Heart right ventricle (tissue), 16 donors: ENCODE results near the gene ATXN1. TPM values are rescaled to one million over a fixed set of nuclear protein-coding genes. Genes with fewer than 3 reads are reported as not detected.
A peak's percentile ranks its signal among the peaks of the same experiment; 100 is the strongest.

Experiments used
- ATAC-seq, 8 donors: fragments of 200-7000 bp; cut with Tn5 transposase; one replicate each; pipeline ENCODE4 v1.9.1; 2020; ENCODE audit warnings: mild to moderate bottlenecking in 8 of 8, moderate library complexity in 8 of 8, moderate number of reproducible peaks in 1 of 8
- DNase-seq, 2 donors: peaks; one replicate each; pipeline ENCODE4 v3.0.0-alpha.2; 2020
- H3K27ac ChIP-seq, 10 donors: fragments of 200-600 bp; sonication (generic) in 2 of 10; one replicate each; pipeline versions ENCODE4 v1.5.0 to v1.8.0; 2020 to 2022; ENCODE audit warnings: mild to moderate bottlenecking in 3 of 10
- H3K27me3 ChIP-seq, 7 donors: fragments of 200-600 bp; one replicate each; pipeline ENCODE4 v1.8.0; 2021 to 2022; ENCODE audit warnings: mild to moderate bottlenecking in 2 of 7
- H3K36me3 ChIP-seq, 9 donors: fragments of 200-600 bp; sonication (generic) in 1 of 9; one replicate each; pipeline versions ENCODE4 v1.5.0 to v1.8.0; 2020 to 2022; ENCODE audit warnings: mild to moderate bottlenecking in 2 of 9
- H3K4me1 ChIP-seq, 9 donors: fragments of 200-600 bp; sonication (generic) in 1 of 9; one replicate each; pipeline versions ENCODE4 v1.5.0 to v1.8.0; 2020 to 2022; ENCODE audit warnings: mild to moderate bottlenecking in 4 of 9
- H3K4me3 ChIP-seq, 10 donors: fragments of 200-600 bp; sonication (generic) in 2 of 10; one replicate each; pipeline versions ENCODE4 v1.5.0 to v1.8.0; 2020 to 2022; ENCODE audit warnings: mild to moderate bottlenecking in 7 of 10, moderate library complexity in 2 of 10
- H3K9me3 ChIP-seq, 11 donors: fragments of 200-600 bp in 10 of 11; sonication (generic) in 2 of 11; one replicate each; pipeline versions ENCODE4 v1.5.0 to v1.8.0; 2013 to 2022; ENCODE audit warnings: mild to moderate bottlenecking in 2 of 11, control low read depth in 1 of 11, moderate library complexity in 1 of 11
- CTCF ChIP-seq, 9 donors: fragments of 200-600 bp; sonication (generic) in 2 of 9; IDR thresholded peaks; one replicate each; pipeline versions ENCODE4 v1.5.0 to v1.8.0; 2021 to 2022; ENCODE audit warnings: antibody characterized with exemption in 9 of 9, mild to moderate bottlenecking in 5 of 9, moderate library complexity in 1 of 9
- WGBS, 2 donors: extraction: QIAGEN DNeasy Blood & Tissue Kit; methylation state at CpG; one replicate each; pipeline ENCODE4 v1.1.7; 2013; ENCODE audit warnings: inconsistent platforms in 1 of 2; 5-methylcytosine and 5-hydroxymethylcytosine counted together
- intact Hi-C, 10 donors: fragments of 100-400 bp; cut with DNase I; formaldehyde crosslinking; loops; one replicate each; pipeline versions ENCODE4 v1.11.1 to v1.14.2; 2022
- polyA plus RNA-seq, 2 donors: library from polyadenylated mRNA; stranded (reverse); fragments of 200-250 nt; gene quantifications; one replicate each; pipeline ENCODE4 v1.2.3, GENCODE V29; 2013
- total RNA-seq, 10 donors: library from RNA; stranded (reverse); fragmentation: NEBNext Ultra II Directional in 3 of 10; extraction: Animal tissue kit (Norgen Biotek cat#: 25700) in 3 of 10; gene quantifications; one replicate each; pipeline versions ENCODE4 v1.2.1 to v1.2.4, GENCODE V29; 2021 to 2023
- donor health status: Arrhythmogenic right ventricular cardiomyopathy.
- donor health status: ischemic (EF 13 %, LVEDD 7.1; RV severe dilation, severe dysfunction).
- donor health status: healthy with polysubstance abuse.
- donor health status: DM: no; HTN: yes; CAD: no.
- donor health status: DM: no; HTN: no; CAD: no.
- donor health status: ischemic (EF 25% LVEDD 6.9; RV normal size, moderate dysfunction).
- donor health status: ischemic (EF 25% LVEDD 5.7; RV mildly dilated, moderate dysfunction).
- donor health status: healthy.
- donor health status: DM: yes; HTN: yes; CAD: no.
- donor health status: Ischemic cardiomyopathy.
- donor health status: ischemic (EF 35%, LVEDD 5.7; RV mildly dilated, moderate dysfunction).
- donor health status: nonischemic (EF 11% LVEDD 7.7; RV severe dilation, severe dysfunction).
- donor health status: DM: yes; HTN: yes; CAD: no.
- donor health status: PGD.
- donor health status: ischemic (EF 29% LVEDD 5.4; RV normal size, mild dysfunction).
- donor health status: nonischemic (EF 23%, LVEDD 6.1; RV moderate dilation, normal function).

The ATXN1 gene
- total and polyA plus RNA-seq, 12 donors, result 4.1 to 46.5 (median 40.3) TPM

- ATAC-seq (peak in 7 of 8 donors; percentile 42 to 81 (median 67)), DNase-seq (peak in 1 of 2 donors; percentile 25)
- 63% methylated on average over 4 of the region's 4 CpGs for WGBS, 2 donors
- Histone ChIP-seq H3K4me1 (peaks cover 4 to 44% (median 38%) of the 10 kb centered on the region in 9 donors), H3K27ac (no peak overlapping the region), H3K27me3 (no peaks in the 10 kb centered on the region), H3K4me3 (no peak overlapping the region), H3K36me3 (no peaks in the 10 kb centered on the region), H3K9me3 (no peaks in the 10 kb centered on the region)
- peak; percentile 33 to 81 (median 68) for TF ChIP-seq CTCF (IDR thresholded peaks at IDR 0.05)
- intact Hi-C loops, result loop anchor here in 9 of 10 donors (2.0 to 10.0 kb wide), 8 partner anchors 176 to 454 kb away; partner anchors contain the start of gene ATXN1 (in 5 of the 9)
These were observed 250.1 kb downstream of the ATXN1 start for GRCh38 chr6:16511040-16511660.

- Histone ChIP-seq H3K27me3 (no peaks in the 10 kb centered on the region), H3K36me3 (no peaks in the 10 kb centered on the region), H3K9me3 (no peaks in the 10 kb centered on the region), H3K4me1 (peaks cover 4 to 54% (median 47%) of the 10 kb centered on the region in 9 donors), H3K4me3 (no peak overlapping the region), H3K27ac (no peak overlapping the region)
- WGBS, 2 donors, result 77 to 79% methylated on average over 2 of the region's 2 CpGs
- ATAC-seq, result no peak
- intact Hi-C loops, result loop anchor here in 9 of 10 donors (2.0 to 10.0 kb wide), 8 partner anchors 175 to 455 kb away; partner anchors contain the start of gene ATXN1 (in 5 of the 9)
- no peak for DNase-seq
- TF ChIP-seq CTCF (IDR thresholded peaks at IDR 0.05), result no peak
These were observed 251.0 kb downstream of the ATXN1 start for GRCh38 chr6:16510245-16510644.

GRCh38 chr6:16508959-16509358 is 252.3 kb downstream of the ATXN1 start:
- no peak overlapping the region for H3K27ac ChIP-seq
- intact Hi-C loops, result loop anchor here in 1 of 10 donors (5.0 to 10.0 kb wide), 2 partner anchors 174 to 263 kb away; no protein-coding TSS in a partner anchor
- H3K4me1 ChIP-seq, result peaks cover 4 to 60% (median 50%) of the 10 kb centered on the region in 9 donors

More at GRCh38 chr6:16508959-16509358, 252.3 kb downstream of the ATXN1 start:
- Histone ChIP-seq H3K27me3 (no peaks in the 10 kb centered on the region), H3K4me3 (no peak overlapping the region), H3K36me3 (no peaks in the 10 kb centered on the region), H3K9me3 (no peaks in the 10 kb centered on the region)
- DNase-seq, result no peak
- no peak for TF ChIP-seq CTCF (IDR thresholded peaks at IDR 0.05)
- 80 to 82% methylated on average over 1 of the region's 1 CpG for WGBS, 2 donors
- no peak for ATAC-seq
